Stimulated activated naive B cell treated with anti-CD40 and anti-IgM and Interleukin-4, amounts not matched to agents 10 μg/mL and 1 μg/mL and 100 μg/mL, for 72 hours (primary cell): ENCODE results near the gene WIPI1.
"Not testable (repeated sequence)": the region's sequence is repeated elsewhere in the genome, so short reads cannot be mapped to it uniquely, and the experiment has no call there.

Source experiments
- ATAC-seq, 2 donors: fragments of 150-1000 bp; cut with Tn5 transposase; replicated peaks; 2 replicates each; pipeline ENCODE4 v1.10.0; 2021; ENCODE audit warnings: moderate library complexity in 1 of 2
- DNase-seq: peaks from one replicate; pipeline ENCODE4 v3.0.0; 2021
- H3K27ac Mint-ChIP-seq: one replicate; pipeline ENCODE4 v1.8.0; 2022; ENCODE audit warnings: mild to moderate bottlenecking, mixed read lengths
- H3K27me3 Mint-ChIP-seq, 2 donors: one replicate each; pipeline ENCODE4 v1.8.0; 2022; ENCODE audit warnings: mixed read lengths in 2 of 2
- H3K36me3 Mint-ChIP-seq, 2 donors: one replicate each; pipeline ENCODE4 v1.8.0; 2022; ENCODE audit warnings: mixed read lengths in 2 of 2, mild to moderate bottlenecking in 1 of 2
- H3K4me1 Mint-ChIP-seq, 2 donors: one replicate each; pipeline ENCODE4 v1.8.0; 2022; ENCODE audit warnings: mixed read lengths in 2 of 2, mild to moderate bottlenecking in 1 of 2
- H3K4me3 Mint-ChIP-seq, 2 donors: one replicate each; pipeline ENCODE4 v1.8.0; 2022; ENCODE audit warnings: mild to moderate bottlenecking in 2 of 2, mixed read lengths in 2 of 2, moderate library complexity in 1 of 2
- H3K9me3 Mint-ChIP-seq, 2 donors: one replicate each; pipeline ENCODE4 v1.8.0; 2022; ENCODE audit warnings: mixed read lengths in 2 of 2, mild to moderate bottlenecking in 1 of 2

The WIPI1 gene, protein sequence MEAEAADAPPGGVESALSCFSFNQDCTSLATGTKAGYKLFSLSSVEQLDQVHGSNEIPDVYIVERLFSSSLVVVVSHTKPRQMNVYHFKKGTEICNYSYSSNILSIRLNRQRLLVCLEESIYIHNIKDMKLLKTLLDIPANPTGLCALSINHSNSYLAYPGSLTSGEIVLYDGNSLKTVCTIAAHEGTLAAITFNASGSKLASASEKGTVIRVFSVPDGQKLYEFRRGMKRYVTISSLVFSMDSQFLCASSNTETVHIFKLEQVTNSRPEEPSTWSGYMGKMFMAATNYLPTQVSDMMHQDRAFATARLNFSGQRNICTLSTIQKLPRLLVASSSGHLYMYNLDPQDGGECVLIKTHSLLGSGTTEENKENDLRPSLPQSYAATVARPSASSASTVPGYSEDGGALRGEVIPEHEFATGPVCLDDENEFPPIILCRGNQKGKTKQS

DNA sequence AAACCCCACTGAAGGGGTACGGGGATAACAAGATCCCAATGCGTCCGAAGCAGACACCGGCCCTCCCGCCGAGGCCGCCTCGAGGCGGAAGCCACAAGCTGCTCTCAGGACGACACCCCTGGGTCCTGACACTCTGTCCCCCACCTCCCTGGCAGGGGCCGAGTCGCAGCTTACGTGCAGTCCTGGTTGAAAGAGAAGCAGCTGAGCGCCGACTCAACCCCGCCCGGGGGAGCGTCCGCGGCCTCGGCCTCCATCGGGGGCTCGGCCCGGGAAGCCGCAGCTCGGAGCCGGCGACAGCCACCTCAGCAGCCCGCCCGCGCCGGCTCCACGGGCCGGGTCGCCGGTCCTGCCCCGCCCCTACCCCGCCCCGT, at the start of gene WIPI1:
WIPI1 (minus strand) TSS at position 329 of the 371 bp plus-strand sequence; CDS start at position 254, 75 bp downstream.
- Mint-ChIP-seq H3K4me3 (peak within 1 kb of the TSS; percentile 89 to 91), H3K9me3 (no peaks in the 10 kb centered on the region), H3K27ac (peak within 1 kb of the TSS; percentile 79), H3K4me1 (peaks cover 18 to 28% of the 10 kb centered on the region in 2 donors), H3K27me3 (no peaks in the 10 kb centered on the region), H3K36me3 (peaks cover 0 to 4% of the 10 kb centered on the region in 2 donors)
- DNase-seq: peak; percentile 56
- ATAC-seq: peak; percentile 60 to 62

DNA sequence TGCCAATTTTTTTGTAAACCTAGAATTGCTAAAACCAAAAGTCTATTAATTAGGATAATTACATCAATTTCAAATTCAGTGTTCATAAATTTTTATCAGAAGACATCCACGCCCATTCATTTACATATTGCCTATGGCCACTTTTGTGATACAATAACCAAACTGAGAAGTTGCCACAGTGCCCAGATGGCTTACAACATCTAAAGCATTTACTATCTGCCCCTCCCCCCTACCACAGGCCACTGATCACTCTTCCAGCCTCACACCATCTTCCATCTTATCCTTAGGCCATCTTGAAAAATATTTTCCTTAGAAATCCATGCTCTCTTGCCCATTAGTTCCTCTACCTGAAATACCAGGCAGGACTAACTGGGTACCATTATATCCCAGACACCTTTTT, 48.7 kb upstream of the WIPI1 start:
- Mint-ChIP-seq H3K27me3 (peaks cover 0 to 3% of the 10 kb centered on the region in 2 donors), H3K27ac (no peak overlapping the region), H3K36me3 (peaks cover 4% of the 10 kb centered on the region in 2 donors), H3K4me3 (no peak overlapping the region), H3K9me3 (peaks cover 5% of the 10 kb centered on the region in 2 donors), H3K4me1 (peaks cover 6 to 12% of the 10 kb centered on the region in 2 donors)
- ATAC-seq (no peak), DNase-seq (no peak)

DNA sequence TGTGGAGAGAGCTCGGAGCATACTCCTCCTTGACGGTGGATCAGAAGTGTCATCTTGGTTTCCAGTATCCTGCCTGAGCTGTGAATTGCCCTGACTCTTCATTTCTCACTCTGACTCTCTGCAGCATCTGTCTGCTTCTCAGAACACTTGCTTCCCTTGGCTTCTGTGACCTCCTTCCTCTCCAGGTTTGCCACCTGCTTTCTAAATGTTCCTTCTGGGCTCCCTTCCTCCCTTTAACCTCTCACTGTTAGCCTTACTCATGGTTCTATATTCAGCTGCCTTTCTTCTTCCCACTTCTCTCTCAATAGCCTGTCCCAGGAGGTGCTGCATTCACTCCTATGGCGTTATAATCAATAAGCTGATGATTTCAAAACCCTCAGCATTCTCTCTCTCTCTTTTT, 43.8 kb upstream of the WIPI1 start:
- no peak for ATAC-seq
- DNase-seq: no peak
- H3K36me3 Mint-ChIP-seq: peaks cover 11 to 12% of the 10 kb centered on the region in 2 donors
- no peak overlapping the region for H3K4me3 Mint-ChIP-seq
- H3K4me1 Mint-ChIP-seq: peaks cover 22 to 25% of the 10 kb centered on the region in 2 donors
- peaks cover 8 to 10% of the 10 kb centered on the region in 2 donors for H3K9me3 Mint-ChIP-seq
- peak overlapping the region; percentile 1 for H3K27ac Mint-ChIP-seq
- H3K27me3 Mint-ChIP-seq: peaks cover 0 to 3% of the 10 kb centered on the region in 2 donors

DNA sequence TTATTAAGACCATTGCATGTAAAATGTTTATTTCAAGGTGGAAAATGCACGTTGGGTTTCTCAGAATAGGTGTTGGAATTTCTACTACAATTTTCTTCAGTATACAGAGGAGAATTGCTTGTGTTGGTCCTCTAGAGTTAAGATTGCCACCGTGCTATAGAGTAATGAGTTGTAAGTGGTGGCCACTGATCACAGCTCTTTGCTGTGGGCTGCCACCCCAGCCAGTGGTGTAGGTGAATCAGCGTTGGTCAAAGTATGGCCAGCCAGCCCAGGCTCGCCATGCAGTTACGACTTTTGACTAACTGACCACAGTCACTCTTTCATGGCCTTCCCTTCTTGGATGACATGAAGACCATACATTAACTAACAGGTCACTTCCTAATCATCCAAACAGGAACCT, 42.3 kb upstream of the WIPI1 start:
- DNase-seq (no peak), ATAC-seq (no peak)
- Mint-ChIP-seq H3K36me3 (peaks cover 11 to 12% of the 10 kb centered on the region in 2 donors), H3K27me3 (peaks cover 0 to 3% of the 10 kb centered on the region in 2 donors), H3K4me3 (no peak overlapping the region), H3K9me3 (peaks cover 8 to 10% of the 10 kb centered on the region in 2 donors), H3K27ac (no peak overlapping the region), H3K4me1 (peaks cover 22 to 25% of the 10 kb centered on the region in 2 donors)

DNA sequence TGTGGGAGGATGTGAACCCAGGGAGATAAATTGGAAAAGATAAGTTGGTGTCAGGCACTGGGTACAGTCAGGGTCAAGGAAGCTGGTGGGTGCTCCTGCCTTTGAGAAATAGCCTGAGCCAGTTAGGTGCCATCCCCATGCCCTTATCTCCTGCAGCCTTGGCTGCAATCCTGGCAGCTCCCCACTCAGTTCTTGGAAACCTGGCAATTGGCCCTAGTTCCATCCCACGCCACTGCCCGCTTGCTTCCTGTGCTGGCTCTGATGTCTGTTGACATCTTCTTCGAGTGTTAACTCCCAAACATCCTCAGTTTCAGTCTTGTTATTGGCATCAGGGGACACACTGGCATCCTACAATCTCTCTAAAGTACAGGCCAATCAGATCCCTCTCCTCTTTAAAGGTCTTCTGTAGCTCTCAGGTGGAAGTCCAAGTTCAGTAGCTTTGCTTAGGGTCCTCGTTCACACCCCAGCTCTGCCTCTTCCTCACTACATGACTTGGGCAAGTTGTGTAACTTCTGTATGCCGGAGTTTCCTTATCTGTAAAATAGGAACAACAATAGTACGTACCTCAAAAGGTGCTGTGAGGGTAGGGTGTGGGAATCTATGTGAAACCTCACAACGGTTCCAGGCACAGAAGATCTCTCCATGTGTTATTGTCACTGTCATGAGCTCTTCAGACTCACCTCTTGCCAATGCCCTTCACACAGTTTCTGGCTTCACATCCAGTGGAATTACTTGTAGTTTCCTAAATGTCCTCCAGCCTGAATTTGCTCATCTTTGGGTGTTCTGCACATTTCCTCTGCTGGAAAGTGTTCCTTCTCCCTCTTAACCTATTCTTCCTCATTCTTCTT, 41.4 kb upstream of the WIPI1 start:
- Mint-ChIP-seq H3K27ac (peak overlapping the region; percentile 92), H3K27me3 (peaks cover 0 to 3% of the 10 kb centered on the region in 2 donors), H3K36me3 (peaks cover 11 to 12% of the 10 kb centered on the region in 2 donors), H3K9me3 (peaks cover 5 to 10% of the 10 kb centered on the region in 2 donors), H3K4me3 (peak overlapping the region; percentile 37 to 38), H3K4me1 (peaks cover 22 to 25% of the 10 kb centered on the region in 2 donors)
- DNase-seq (no peak), ATAC-seq (peak; percentile 31 to 41)

DNA sequence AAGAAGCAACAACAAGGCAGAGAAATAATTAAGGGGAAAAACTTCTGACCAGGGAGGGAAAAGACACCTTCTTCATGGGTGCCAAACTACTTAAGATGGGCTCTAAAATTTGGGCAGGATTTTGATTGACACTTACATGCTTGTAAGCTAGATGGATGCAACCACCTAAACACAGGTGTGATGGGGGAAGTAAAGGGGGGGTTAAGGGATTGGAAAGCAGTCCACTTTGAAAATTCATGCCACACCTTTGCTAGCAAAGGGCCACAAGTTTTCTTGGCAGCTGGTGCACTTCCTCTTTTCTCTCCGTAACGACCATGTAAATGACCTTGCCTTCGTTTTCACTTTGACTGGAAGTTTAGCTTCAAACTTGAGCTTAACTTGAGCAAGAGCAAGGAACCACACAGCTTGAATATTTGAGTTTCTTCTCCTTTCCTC, 40.6 kb upstream of the WIPI1 start:
- peak; percentile 96 for ATAC-seq
- Mint-ChIP-seq H3K27me3 (peaks cover 0 to 3% of the 10 kb centered on the region in 2 donors), H3K9me3 (peaks cover 5 to 10% of the 10 kb centered on the region in 2 donors), H3K4me3 (peak overlapping the region; percentile 19 to 38), H3K36me3 (peaks cover 11 to 12% of the 10 kb centered on the region in 2 donors), H3K4me1 (peaks cover 22 to 25% of the 10 kb centered on the region in 2 donors), H3K27ac (peak overlapping the region; percentile 82)
- peak; percentile 54 for DNase-seq

DNA sequence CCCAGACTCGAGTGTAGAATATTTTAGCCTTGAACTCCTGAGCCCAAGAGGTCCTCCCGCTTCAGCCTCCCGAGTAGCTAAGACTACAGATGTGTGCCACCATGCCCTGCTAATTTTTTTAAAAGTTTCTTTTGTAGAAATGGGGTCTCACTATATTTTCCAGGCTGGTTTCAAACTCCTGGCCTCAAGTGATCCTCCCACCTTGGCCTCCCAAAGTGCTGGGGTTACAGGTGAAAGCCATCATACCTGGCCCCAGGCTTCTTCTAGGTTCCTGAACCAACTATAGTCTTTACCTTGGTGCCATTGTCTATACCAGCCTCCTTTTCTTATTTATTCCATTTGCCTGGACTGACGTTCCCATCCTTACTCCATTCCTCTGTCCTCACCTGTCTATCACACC, 37.8 kb upstream of the WIPI1 start:
- Mint-ChIP-seq H3K27ac (no peak overlapping the region), H3K9me3 (peaks cover 1 to 3% of the 10 kb centered on the region in 2 donors), H3K4me1 (peaks cover 27 to 44% of the 10 kb centered on the region in 2 donors), H3K27me3 (no peaks in the 10 kb centered on the region), H3K4me3 (no peak overlapping the region), H3K36me3 (peaks cover 2 to 4% of the 10 kb centered on the region in 2 donors)
- ATAC-seq (no peak), DNase-seq (no peak)

DNA sequence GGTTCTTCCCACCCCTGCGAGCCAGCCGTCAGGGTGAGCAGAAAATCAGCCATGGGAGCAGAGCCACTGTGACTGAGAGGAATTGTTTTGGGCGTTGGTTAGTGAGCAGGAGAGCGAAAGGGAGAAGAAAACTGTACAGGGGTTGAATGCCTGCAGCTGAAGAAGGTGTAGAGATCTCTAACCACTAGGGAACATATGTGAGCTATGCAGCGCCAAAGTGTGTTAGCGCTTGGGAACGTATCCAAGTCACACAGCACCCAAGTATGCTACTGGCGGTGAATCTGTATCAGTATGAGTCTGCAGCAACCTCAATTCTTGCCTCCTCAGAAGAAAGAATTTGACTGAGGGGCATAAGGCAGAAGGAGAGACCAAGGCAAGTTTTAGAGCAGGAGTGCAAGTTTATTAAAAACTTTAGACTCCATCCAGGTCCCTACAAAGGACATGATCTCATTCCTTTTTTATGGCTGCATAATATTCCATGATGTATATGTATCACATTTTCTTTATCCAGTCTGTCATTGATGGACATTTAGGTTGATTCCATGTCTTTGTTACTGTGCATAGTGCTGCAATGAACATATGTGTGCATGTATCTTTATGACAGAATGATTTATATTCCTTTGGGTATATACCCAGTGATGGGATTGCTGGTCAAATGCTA, 35.2 kb upstream of the WIPI1 start:
- peaks cover 15 to 35% of the 10 kb centered on the region in 2 donors for H3K4me1 Mint-ChIP-seq
- not testable (repeated sequence) for H3K27me3 Mint-ChIP-seq, H3K36me3 Mint-ChIP-seq, DNase-seq, ATAC-seq, H3K27ac Mint-ChIP-seq, H3K9me3 Mint-ChIP-seq, H3K4me3 Mint-ChIP-seq

DNA sequence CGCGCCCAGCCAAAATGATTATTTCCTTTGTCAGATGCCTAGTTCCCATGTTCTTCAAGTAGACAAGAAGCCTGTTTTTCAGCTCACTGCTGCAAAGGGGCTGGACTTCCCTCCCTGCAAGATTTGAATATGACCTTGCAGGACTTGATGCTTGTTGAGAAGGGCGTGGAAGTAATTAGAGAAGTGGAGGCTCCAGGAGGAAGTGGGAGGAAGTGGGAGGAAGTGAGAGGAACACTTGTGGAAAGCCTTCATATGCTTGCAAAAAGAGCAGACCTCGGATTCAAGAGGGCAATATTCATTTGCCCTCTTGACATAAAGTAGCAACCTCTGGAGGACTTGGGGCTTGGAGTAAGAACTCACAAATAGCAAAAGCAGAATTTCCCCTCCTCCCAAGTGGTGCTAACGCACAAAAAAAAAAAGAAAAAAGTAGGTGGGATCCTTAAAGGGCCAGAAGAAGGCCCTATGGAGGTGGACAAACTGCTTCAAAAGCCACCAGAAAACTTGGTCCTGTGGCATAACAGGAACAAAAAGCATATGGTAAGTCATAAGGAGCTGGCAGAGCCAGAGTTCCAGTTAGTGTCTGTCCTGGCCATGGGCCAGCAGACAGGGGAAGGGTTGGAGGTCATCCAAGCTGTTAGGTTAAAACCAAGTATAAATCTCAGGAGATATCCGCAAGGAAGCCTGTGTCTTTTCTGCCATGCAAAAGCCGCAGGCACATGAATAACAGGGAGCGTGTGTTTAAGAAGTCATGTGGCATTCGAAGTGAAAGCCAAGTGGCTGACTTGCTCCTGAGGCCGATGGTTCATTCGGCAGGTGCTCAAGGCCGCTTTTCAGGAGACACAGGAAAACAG, 34.3 kb upstream of the WIPI1 start:
- DNase-seq: peak; percentile 44
- no peaks in the 10 kb centered on the region for H3K36me3 Mint-ChIP-seq
- H3K4me3 Mint-ChIP-seq: no peak overlapping the region
- peak; percentile 79 to 84 for ATAC-seq
- H3K27ac Mint-ChIP-seq: peak overlapping the region; percentile 1
- H3K9me3 Mint-ChIP-seq: no peaks in the 10 kb centered on the region
- peaks cover 13 to 35% of the 10 kb centered on the region in 2 donors for H3K4me1 Mint-ChIP-seq
- H3K27me3 Mint-ChIP-seq: no peaks in the 10 kb centered on the region

DNA sequence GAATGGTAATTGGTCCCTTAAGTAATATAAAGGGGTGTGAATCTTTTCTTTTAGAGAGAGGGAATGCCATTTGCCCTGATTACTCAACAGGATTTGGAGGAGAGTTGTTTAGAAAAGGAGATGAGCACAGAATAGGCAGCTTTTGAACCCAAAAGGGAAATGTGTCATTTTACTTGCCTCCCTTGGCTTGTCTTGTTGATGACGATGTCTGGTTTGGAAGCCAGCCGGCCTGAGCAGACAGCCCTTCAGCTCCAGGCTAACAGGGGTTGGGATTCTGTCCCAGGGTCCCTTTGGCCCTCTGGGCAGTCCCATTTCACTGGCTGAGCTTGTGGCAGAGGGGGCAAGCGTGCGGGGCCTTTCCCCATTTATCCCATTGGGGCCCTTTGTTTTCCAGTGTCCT, 32.6 kb upstream of the WIPI1 start:
- no peaks in the 10 kb centered on the region for H3K36me3 Mint-ChIP-seq
- H3K4me3 Mint-ChIP-seq: no peak overlapping the region
- H3K4me1 Mint-ChIP-seq: peaks cover 13 to 49% of the 10 kb centered on the region in 2 donors
- no peak for DNase-seq
- no peaks in the 10 kb centered on the region for H3K27me3 Mint-ChIP-seq
- H3K27ac Mint-ChIP-seq: no peak overlapping the region
- ATAC-seq: no peak
- no peaks in the 10 kb centered on the region for H3K9me3 Mint-ChIP-seq

DNA sequence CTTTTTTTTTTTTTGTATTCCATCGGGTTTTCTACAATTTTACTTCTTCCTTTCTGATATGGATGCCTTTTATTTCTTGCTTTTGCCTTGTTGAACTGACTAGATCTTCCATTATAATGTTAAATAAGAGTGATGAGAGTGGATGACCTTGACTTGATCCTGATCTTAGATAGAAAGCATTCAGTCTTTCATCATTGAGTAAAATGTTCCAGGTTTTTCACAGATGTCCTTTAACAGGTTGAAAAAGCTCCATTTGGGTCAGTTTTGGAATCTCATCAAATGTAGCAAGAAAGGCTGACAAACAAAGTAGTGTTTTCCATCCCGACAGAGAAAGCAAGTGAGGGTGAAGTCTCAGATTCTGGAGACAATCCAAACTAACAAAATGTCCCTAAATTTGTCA, 27.2 kb upstream of the WIPI1 start:
- Mint-ChIP-seq H3K4me3 (no peak overlapping the region), H3K27ac (no peak overlapping the region), H3K36me3 (peaks cover 2 to 3% of the 10 kb centered on the region in 2 donors), H3K9me3 (peaks cover 2 to 3% of the 10 kb centered on the region in 2 donors), H3K27me3 (peaks cover 3 to 7% of the 10 kb centered on the region in 2 donors), H3K4me1 (peaks cover 4 to 27% of the 10 kb centered on the region in 2 donors)
- ATAC-seq: no peak
- DNase-seq: no peak

DNA sequence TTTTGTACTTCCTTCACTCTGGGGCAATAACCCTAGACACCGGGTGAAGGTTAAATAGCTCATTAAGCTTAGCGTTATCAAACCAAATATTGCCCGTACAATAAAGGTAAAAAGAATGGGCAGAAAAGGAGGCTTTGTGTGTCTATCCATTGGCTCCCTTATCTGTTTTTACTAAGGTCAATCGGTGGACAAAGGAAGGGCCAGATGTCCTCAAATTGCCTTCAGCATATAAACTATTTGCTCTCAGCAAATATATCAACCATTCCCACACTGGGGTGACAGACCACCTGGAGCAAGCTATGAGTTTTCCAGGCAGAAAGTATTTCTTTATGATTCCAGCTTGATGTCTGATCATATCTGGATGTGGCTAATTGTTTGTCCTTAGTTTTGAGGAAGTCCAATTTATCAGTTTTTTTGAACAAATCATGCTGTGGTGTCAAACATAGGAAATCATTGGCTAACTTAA, 25.3 kb upstream of the WIPI1 start:
- no peak overlapping the region for H3K4me3 Mint-ChIP-seq

DNA sequence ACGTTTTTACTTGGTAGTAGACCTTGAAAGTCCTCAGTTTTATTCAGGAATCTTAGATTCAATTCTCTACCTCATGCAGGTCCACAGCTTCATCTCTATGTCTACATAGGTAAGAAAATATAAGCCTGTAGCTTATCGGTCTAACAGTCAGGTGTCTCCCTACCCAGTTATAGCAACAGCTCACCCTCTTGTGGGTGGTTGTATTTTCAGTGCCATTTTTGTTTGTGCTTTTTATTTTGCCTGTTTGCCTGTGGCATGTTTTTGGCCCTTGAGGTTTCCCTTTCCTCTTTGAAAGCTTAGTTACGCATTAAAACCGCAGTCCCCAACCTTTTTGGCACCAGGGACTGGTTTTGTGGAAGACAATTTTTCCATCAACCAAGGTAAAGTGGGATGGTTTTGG, 23.6 kb upstream of the WIPI1 start:
- H3K9me3 Mint-ChIP-seq: peaks cover 6% of the 10 kb centered on the region in 2 donors
- H3K27me3 Mint-ChIP-seq: peaks cover 7 to 11% of the 10 kb centered on the region in 2 donors
- H3K4me1 Mint-ChIP-seq: peaks cover 0 to 7% of the 10 kb centered on the region in 2 donors
- peaks cover 5 to 7% of the 10 kb centered on the region in 2 donors for H3K36me3 Mint-ChIP-seq
- DNase-seq: no peak
- no peak overlapping the region for H3K4me3 Mint-ChIP-seq
- H3K27ac Mint-ChIP-seq: no peak overlapping the region
- no peak for ATAC-seq

More for the DNA sequence above, 25.3 kb upstream of the WIPI1 start:
- peaks cover 6% of the 10 kb centered on the region in 2 donors for H3K9me3 Mint-ChIP-seq
- DNase-seq (no peak), ATAC-seq (no peak)
- no peak overlapping the region for H3K27ac Mint-ChIP-seq
- H3K36me3 Mint-ChIP-seq: peaks cover 5 to 7% of the 10 kb centered on the region in 2 donors
- peaks cover 7 to 11% of the 10 kb centered on the region in 2 donors for H3K27me3 Mint-ChIP-seq
- peaks cover 0 to 18% of the 10 kb centered on the region in 2 donors for H3K4me1 Mint-ChIP-seq
